Measurements from ENCODE around the gene RARB. TPM values are rescaled to one million over a fixed set of nuclear protein-coding genes. Genes with fewer than 3 reads are reported as not detected.

The RARB gene
- total RNA-seq, 1 experiment from 2014 or later, result not detected

DNA sequence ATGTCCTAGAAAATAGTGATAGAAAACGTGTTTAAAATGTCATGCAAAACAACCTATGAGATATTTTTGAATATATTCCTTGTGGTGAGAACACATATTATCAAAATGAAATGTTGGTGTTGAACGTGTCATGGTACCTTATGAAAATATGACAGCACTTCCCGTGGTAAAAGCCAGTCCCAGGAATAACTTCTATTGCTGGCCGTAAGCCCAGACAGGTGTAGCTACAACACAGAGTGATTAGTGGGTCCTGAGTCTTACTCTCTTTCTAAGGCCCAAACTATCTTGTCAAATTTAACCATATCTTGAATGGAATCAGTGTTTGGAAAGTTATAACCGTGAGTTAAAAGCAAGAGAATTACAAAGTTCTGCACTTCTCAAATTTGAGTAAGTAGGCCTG, 24.1 kb downstream of the RARB start:
- ChIA-PET POLR2A (ENCODE audit: unreplicated experiment) (no interaction called here), CTCF (no interaction called here)
- no peaks in the 10 kb centered on the region for H3F3A ChIP-seq (ENCODE audit: low read length, unreplicated experiment)
- no peak overlapping the region for H3K4me3 ChIP-seq (ENCODE audit: low read length)
- no peak overlapping the region for H2AFZ ChIP-seq (ENCODE audit: low read length)
- no peak overlapping the region for H3K27ac ChIP-seq (ENCODE audit: low read length)
- BruUV-seq (replicated peaks), result no TSS peak
- H3K36me3 ChIP-seq (ENCODE audit: low read depth, low read length), result no peaks in the 10 kb centered on the region
- no peaks in the 10 kb centered on the region for H3K9me2 ChIP-seq (replicated peaks; ENCODE audit: low read length)
- H3K27me3 ChIP-seq (ENCODE audit: low read length), result peaks cover 78% of the 10 kb centered on the region
- H3K79me2 ChIP-seq (ENCODE audit: low read length), result no peaks in the 10 kb centered on the region
- H3K9me3 ChIP-seq (ENCODE audit: low read length), result no peaks in the 10 kb centered on the region
- no peaks in the 10 kb centered on the region for H3K4me1 ChIP-seq (ENCODE audit: insufficient read depth, low read length)
- no peak overlapping the region for H3K4me2 ChIP-seq (ENCODE audit: low read length)
- TF ChIP-seq EZH2 (IDR thresholded peaks at IDR 0.05; ENCODE audit: low read length, unreplicated experiment) (no peak), EZH2phosphoT487 (IDR thresholded peaks at IDR 0.05; ENCODE audit: borderline replicate concordance, low read length) (no peak)
- TF ChIP-seq, protein P1, sequence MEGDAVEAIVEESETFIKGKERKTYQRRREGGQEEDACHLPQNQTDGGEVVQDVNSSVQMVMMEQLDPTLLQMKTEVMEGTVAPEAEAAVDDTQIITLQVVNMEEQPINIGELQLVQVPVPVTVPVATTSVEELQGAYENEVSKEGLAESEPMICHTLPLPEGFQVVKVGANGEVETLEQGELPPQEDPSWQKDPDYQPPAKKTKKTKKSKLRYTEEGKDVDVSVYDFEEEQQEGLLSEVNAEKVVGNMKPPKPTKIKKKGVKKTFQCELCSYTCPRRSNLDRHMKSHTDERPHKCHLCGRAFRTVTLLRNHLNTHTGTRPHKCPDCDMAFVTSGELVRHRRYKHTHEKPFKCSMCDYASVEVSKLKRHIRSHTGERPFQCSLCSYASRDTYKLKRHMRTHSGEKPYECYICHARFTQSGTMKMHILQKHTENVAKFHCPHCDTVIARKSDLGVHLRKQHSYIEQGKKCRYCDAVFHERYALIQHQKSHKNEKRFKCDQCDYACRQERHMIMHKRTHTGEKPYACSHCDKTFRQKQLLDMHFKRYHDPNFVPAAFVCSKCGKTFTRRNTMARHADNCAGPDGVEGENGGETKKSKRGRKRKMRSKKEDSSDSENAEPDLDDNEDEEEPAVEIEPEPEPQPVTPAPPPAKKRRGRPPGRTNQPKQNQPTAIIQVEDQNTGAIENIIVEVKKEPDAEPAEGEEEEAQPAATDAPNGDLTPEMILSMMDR (conservative IDR thresholded peaks at IDR 0.05; ENCODE audit: low read depth, low read length), result no peak
- intact Hi-C loops (cut with micrococcal nuclease), result no loop called here
- ATAC-seq (no peak), DNase-seq (no peak)
- no peak overlapping the region for H3K9ac ChIP-seq (ENCODE audit: low read length)
- no peaks in the 10 kb centered on the region for H4K20me1 ChIP-seq (ENCODE audit: low read length)

DNA sequence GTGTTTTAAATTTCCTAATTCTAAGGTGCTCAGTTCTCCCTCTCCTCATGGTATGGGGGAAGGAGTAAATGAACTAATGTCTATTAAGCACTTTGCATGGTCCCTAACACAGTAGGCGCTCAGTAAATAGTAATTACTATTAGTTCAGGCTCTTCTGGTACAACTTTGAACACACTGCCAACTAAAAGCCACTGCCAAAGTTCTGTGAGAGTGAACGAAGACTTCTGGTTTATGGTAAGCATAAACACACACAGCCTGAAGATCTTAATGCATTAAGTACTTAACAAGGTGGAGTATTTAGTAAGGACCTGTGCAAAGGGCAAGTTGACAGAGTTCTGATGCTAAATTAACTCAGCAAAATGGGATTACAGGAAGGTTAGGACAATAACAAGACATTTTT, 24.7 kb downstream of the RARB start:
- no TSS peak for BruUV-seq (replicated peaks)

DNA sequence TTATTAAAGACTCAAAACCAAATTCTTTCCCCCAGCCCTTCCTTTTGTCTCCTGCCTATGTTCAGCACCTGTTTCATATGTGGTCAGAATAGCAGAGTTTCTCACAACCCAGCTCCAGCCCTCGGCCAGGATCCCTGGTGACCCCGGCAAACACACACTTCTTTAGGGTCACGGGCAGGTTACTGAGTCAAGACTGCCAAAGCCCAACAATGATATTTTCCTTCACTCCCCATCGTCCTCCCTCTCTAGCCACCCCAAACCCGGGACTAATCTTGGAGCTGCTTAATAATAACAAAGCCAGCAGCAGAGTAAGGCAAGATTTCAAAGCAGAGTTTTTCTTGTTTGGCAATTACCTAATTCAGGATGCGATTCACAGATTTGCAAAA, 25.5 kb downstream of the RARB start:
- BruUV-seq (replicated peaks), result no TSS peak
- Histone ChIP-seq H3K79me2 (ENCODE audit: low read length) (no peaks in the 10 kb centered on the region), H3K9me3 (ENCODE audit: low read length) (no peaks in the 10 kb centered on the region), H3K27me3 (ENCODE audit: low read length) (peaks cover 71% of the 10 kb centered on the region), H3K9ac (ENCODE audit: low read length) (no peak overlapping the region), H2AFZ (ENCODE audit: low read length) (no peak overlapping the region), H3K27ac (ENCODE audit: low read length) (no peak overlapping the region), H3F3A (ENCODE audit: low read length, unreplicated experiment) (no peaks in the 10 kb centered on the region), H3K4me2 (ENCODE audit: low read length) (no peak overlapping the region), H3K4me1 (ENCODE audit: insufficient read depth, low read length) (peaks cover 3% of the 10 kb centered on the region; the same call in 1 of the 2 replicates), H3K4me3 (ENCODE audit: low read length) (no peak overlapping the region), H3K9me2 (replicated peaks; ENCODE audit: low read length) (no peaks in the 10 kb centered on the region), H4K20me1 (ENCODE audit: low read length) (no peaks in the 10 kb centered on the region), H3K36me3 (ENCODE audit: low read depth, low read length) (no peaks in the 10 kb centered on the region)
- POLR2A ChIA-PET (ENCODE audit: unreplicated experiment), result no interaction called here
- CTCF ChIA-PET, result no interaction called here
- TF ChIP-seq, protein P1 (conservative IDR thresholded peaks at IDR 0.05; ENCODE audit: low read depth, low read length), result no peak
- TF ChIP-seq EZH2 (IDR thresholded peaks at IDR 0.05; ENCODE audit: low read length, unreplicated experiment) (no peak), EZH2phosphoT487 (IDR thresholded peaks at IDR 0.05; ENCODE audit: borderline replicate concordance, low read length) (no peak)
- ATAC-seq, result no peak
- intact Hi-C loops (cut with micrococcal nuclease), result no loop called here
- DNase-seq, result no peak

More for the DNA sequence above, 24.7 kb downstream of the RARB start:
- intact Hi-C loops (cut with micrococcal nuclease), result no loop called here
- Histone ChIP-seq H3F3A (ENCODE audit: low read length, unreplicated experiment) (no peaks in the 10 kb centered on the region), H3K4me2 (ENCODE audit: low read length) (no peak overlapping the region), H4K20me1 (ENCODE audit: low read length) (no peaks in the 10 kb centered on the region), H3K79me2 (ENCODE audit: low read length) (no peaks in the 10 kb centered on the region), H3K4me3 (ENCODE audit: low read length) (no peak overlapping the region), H3K9me3 (ENCODE audit: low read length) (no peaks in the 10 kb centered on the region), H3K9me2 (replicated peaks; ENCODE audit: low read length) (no peaks in the 10 kb centered on the region), H3K4me1 (ENCODE audit: insufficient read depth, low read length) (no peaks in the 10 kb centered on the region), H2AFZ (ENCODE audit: low read length) (no peak overlapping the region), H3K36me3 (ENCODE audit: low read depth, low read length) (no peaks in the 10 kb centered on the region), H3K27me3 (ENCODE audit: low read length) (peaks cover 78% of the 10 kb centered on the region), H3K9ac (ENCODE audit: low read length) (no peak overlapping the region), H3K27ac (ENCODE audit: low read length) (no peak overlapping the region)
- CTCF ChIA-PET, result no interaction called here
- POLR2A ChIA-PET (ENCODE audit: unreplicated experiment), result no interaction called here
- DNase-seq (no peak), ATAC-seq (no peak)
- TF ChIP-seq, protein P1 (conservative IDR thresholded peaks at IDR 0.05; ENCODE audit: low read depth, low read length), result no peak
- no peak for TF ChIP-seq EZH2phosphoT487 (IDR thresholded peaks at IDR 0.05; ENCODE audit: borderline replicate concordance, low read length)
- no peak for TF ChIP-seq EZH2 (IDR thresholded peaks at IDR 0.05; ENCODE audit: low read length, unreplicated experiment)

Measured in PC-3 (cell line).